ENCODE data around the gene A2M.
"Not testable (repeated sequence)": the region's sequence is repeated elsewhere in the genome, so short reads cannot be mapped to it uniquely, and the experiment has no call there.

Gene A2M

GRCh38 chr12:9144730-9145106 is 29.0 kb upstream of the A2M start:
- in situ Hi-C loops (cut with HindIII; ENCODE audit: low pct_ligation_motif_present, low sequenced_read_pairs): no loop called here
- no peak for DNase-seq
- TF ChIP-seq CTCF (IDR thresholded peaks at IDR 0.05; ENCODE audit: low read depth, low read length, missing control alignments): no peak
- no peak overlapping the region for H3K27ac ChIP-seq
- no peak overlapping the region for H3K4me3 ChIP-seq (ENCODE audit: low read depth, low read length)
- H3K27me3 ChIP-seq (replicated peaks): no peaks in the 10 kb centered on the region
- H3K36me3 ChIP-seq (replicated peaks): no peaks in the 10 kb centered on the region

GRCh38 chr12:9143929-9144729 is 28.4 kb upstream of the A2M start:
- H3K27ac ChIP-seq: no peak overlapping the region
- in situ Hi-C loops (cut with HindIII; ENCODE audit: low pct_ligation_motif_present, low sequenced_read_pairs): no loop called here
- no peak for TF ChIP-seq CTCF (IDR thresholded peaks at IDR 0.05; ENCODE audit: low read depth, low read length, missing control alignments)

GRCh38 chr12:9143137-9143536 is 27.4 kb upstream of the A2M start:
- in situ Hi-C loops (cut with HindIII; ENCODE audit: low pct_ligation_motif_present, low sequenced_read_pairs): no loop called here
- H3K4me3 ChIP-seq (ENCODE audit: low read depth, low read length): no peak overlapping the region
- no peaks in the 10 kb centered on the region for H3K27me3 ChIP-seq (replicated peaks)
- DNase-seq: no peak
- no peaks in the 10 kb centered on the region for H3K36me3 ChIP-seq (replicated peaks)
- TF ChIP-seq CTCF (IDR thresholded peaks at IDR 0.05; ENCODE audit: low read depth, low read length, missing control alignments): no peak
- H3K27ac ChIP-seq: no peak overlapping the region

More at GRCh38 chr12:9143929-9144729, 28.4 kb upstream of the A2M start:
- no peaks in the 10 kb centered on the region for H3K27me3 ChIP-seq (replicated peaks)
- H3K4me3 ChIP-seq (ENCODE audit: low read depth, low read length): no peak overlapping the region
- no peaks in the 10 kb centered on the region for H3K36me3 ChIP-seq (replicated peaks)
- no peak for DNase-seq

- H3K27me3 ChIP-seq (replicated peaks); in situ Hi-C loops (cut with HindIII; ENCODE audit: low pct_ligation_motif_present, low sequenced_read_pairs); DNase-seq; H3K36me3 ChIP-seq (replicated peaks); H3K4me3 ChIP-seq (ENCODE audit: low read depth, low read length); H3K27ac ChIP-seq: not testable (repeated sequence)
Observed at GRCh38 chr12:9139588-9140290, 24.0 kb upstream of the A2M start.

- Histone ChIP-seq H3K36me3 (replicated peaks) (no peaks in the 10 kb centered on the region), H3K27ac (no peak overlapping the region), H3K27me3 (replicated peaks) (no peaks in the 10 kb centered on the region), H3K4me3 (ENCODE audit: low read depth, low read length) (no peak overlapping the region)
- in situ Hi-C loops (cut with HindIII; ENCODE audit: low pct_ligation_motif_present, low sequenced_read_pairs): no loop called here
- no peak for TF ChIP-seq CTCF (IDR thresholded peaks at IDR 0.05; ENCODE audit: low read depth, low read length, missing control alignments)
- DNase-seq: no peak
Observed at GRCh38 chr12:9135903-9136310, 20.2 kb upstream of the A2M start.

- in situ Hi-C loops (cut with HindIII; ENCODE audit: low pct_ligation_motif_present, low sequenced_read_pairs): no loop called here
- no peak for TF ChIP-seq CTCF (IDR thresholded peaks at IDR 0.05; ENCODE audit: low read depth, low read length, missing control alignments)
- no peaks in the 10 kb centered on the region for H3K36me3 ChIP-seq (replicated peaks)
- H3K27me3 ChIP-seq (replicated peaks): no peaks in the 10 kb centered on the region
- H3K4me3 ChIP-seq (ENCODE audit: low read depth, low read length): no peak overlapping the region
- no peak overlapping the region for H3K27ac ChIP-seq
- DNase-seq: no peak
Observed at GRCh38 chr12:9134981-9135628, 19.4 kb upstream of the A2M start.

All from brain microvascular endothelial cell (primary cell).